ENCODE results near the gene PTMA.

PTMA gene

GRCh38 chr2:231752061-231752460 is 43.7 kb downstream of the PTMA start:
- DNase-seq (ENCODE audit: extremely low read depth, low read depth) = no peak
- H3K4me3 ChIP-seq (replicated peaks; ENCODE audit: low read depth, low read length) = no peak overlapping the region
- TF ChIP-seq CTCF (IDR thresholded peaks at IDR 0.05; ENCODE audit: low read depth, low read length, missing control alignments) = no peak

- TF ChIP-seq CTCF (IDR thresholded peaks at IDR 0.05; ENCODE audit: low read depth, low read length, missing control alignments) = no peak
- H3K4me3 ChIP-seq (replicated peaks; ENCODE audit: low read depth, low read length) = no peak overlapping the region
- DNase-seq (ENCODE audit: extremely low read depth, low read depth) = no peak
Observed at GRCh38 chr2:231761735-231762134, 53.4 kb downstream of the PTMA start.
